MM.1S (cell line): ENCODE measurements around the gene KIF5C.

Experiments used
- CTCF ChIP-seq: fragments of 300-600 bp; sonication (generic); IDR thresholded peaks from 2 replicates; pipeline ENCODE4 v1.5.1; 2016; ENCODE audit warnings: antibody characterized with exemption, low read length, mixed read lengths
- EZH2 ChIP-seq: fragments of 300-600 bp; sonication (generic); optimal IDR thresholded peaks from 2 replicates; pipeline ENCODE3; 2017; ENCODE audit warnings: low read depth, mild to moderate bottlenecking, antibody characterized with exemption, low read length, mixed read lengths
- EZH2phosphoT487 ChIP-seq: fragments of 300-600 bp; sonication (generic); IDR thresholded peaks from 2 replicates; pipeline ENCODE4 v1.6.1; 2018; ENCODE audit warnings: antibody characterized with exemption, low read length

GRCh38 chr2:149001496-149001895 lies 126.5 kb downstream of the KIF5C start:
- TF ChIP-seq CTCF (no peak), EZH2phosphoT487 (no peak), EZH2 (no peak)
